ENCODE results near the gene MLPH.

The MLPH gene

GRCh38 chr2:237549216-237549615 is 62.2 kb downstream of the MLPH start:
- DNase-seq, result no peak

GRCh38 chr2:237549643-237550415 is 62.8 kb downstream of the MLPH start:
- no peak for DNase-seq

GRCh38 chr2:237551071-237551574 is 64.1 kb downstream of the MLPH start:
- no peak for DNase-seq

GRCh38 chr2:237552908-237553307 is 65.9 kb downstream of the MLPH start:
- no peak for DNase-seq

- DNase-seq, result no peak
Measured at GRCh38 chr2:237553948-237554347, 66.9 kb downstream of the MLPH start.

GRCh38 chr2:237555560-237555959 is 68.5 kb downstream of the MLPH start:
- DNase-seq, result no peak

- no peak for DNase-seq
Measured at GRCh38 chr2:237556773-237557632, 70.0 kb downstream of the MLPH start.

GRCh38 chr2:237557633-237558015 is 70.6 kb downstream of the MLPH start:
- no peak for DNase-seq

- DNase-seq, result no peak
Measured at GRCh38 chr2:237558961-237559641, 72.0 kb downstream of the MLPH start.

GRCh38 chr2:237561221-237561620 is 74.2 kb downstream of the MLPH start:
- no peak for DNase-seq

GRCh38 chr2:237563816-237564215 is 76.8 kb downstream of the MLPH start:
- no peak for DNase-seq

- DNase-seq, result no peak
Measured at GRCh38 chr2:237564526-237565131, 77.6 kb downstream of the MLPH start.

- DNase-seq, result no peak
Measured at GRCh38 chr2:237565974-237566373, 78.9 kb downstream of the MLPH start.

- no peak for DNase-seq
Measured at GRCh38 chr2:237566401-237567235, 79.6 kb downstream of the MLPH start, which contains the start of gene PRLH. Gene PRLH, plus strand, starts transcription at chr2:237566574. Its CDS starts 0 bp downstream, at chr2:237566574.

GRCh38 chr2:237567276-237568029 is 80.4 kb downstream of the MLPH start:
- no peak for DNase-seq

- DNase-seq, result no peak
Measured at GRCh38 chr2:237568121-237568660, 81.1 kb downstream of the MLPH start.

- DNase-seq, result no peak
Measured at GRCh38 chr2:237569041-237569440, 82.0 kb downstream of the MLPH start.

- no peak for DNase-seq
Measured at GRCh38 chr2:237569896-237570295, 82.8 kb downstream of the MLPH start.

GRCh38 chr2:237570776-237571335 is 83.8 kb downstream of the MLPH start:
- no peak for DNase-seq

- no peak for DNase-seq
Measured at GRCh38 chr2:237571551-237571950, 84.5 kb downstream of the MLPH start.
